Measurements from ENCODE around the gene CTDNEP1.

CTDNEP1 gene

GRCh38 chr17:7279448-7279847 is 27.9 kb upstream of the CTDNEP1 start:
- DNase-seq = no peak

DNA sequence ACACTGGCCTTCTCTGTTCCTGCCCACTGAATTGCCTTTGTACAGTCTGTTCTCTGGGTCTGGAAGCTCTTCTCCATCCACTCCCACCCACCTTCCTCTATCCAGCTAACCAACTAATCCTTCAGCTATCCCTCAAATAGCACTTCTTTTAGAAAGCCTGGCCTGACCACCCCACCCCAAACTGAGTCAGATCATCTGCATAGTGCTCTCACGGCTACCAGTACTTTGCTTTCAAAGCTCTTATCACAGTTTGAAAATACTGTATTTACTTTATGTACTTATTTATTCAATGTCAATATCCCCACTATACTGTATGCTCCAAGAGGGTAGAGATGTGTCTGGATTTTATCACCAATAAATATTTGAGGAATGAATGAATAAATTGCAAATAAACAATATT is 15.2 kb upstream of the CTDNEP1 start:
- no peak for DNase-seq

- no peak for DNase-seq
Measured at GRCh38 chr17:7263801-7264078, 12.2 kb upstream of the CTDNEP1 start.

DNA sequence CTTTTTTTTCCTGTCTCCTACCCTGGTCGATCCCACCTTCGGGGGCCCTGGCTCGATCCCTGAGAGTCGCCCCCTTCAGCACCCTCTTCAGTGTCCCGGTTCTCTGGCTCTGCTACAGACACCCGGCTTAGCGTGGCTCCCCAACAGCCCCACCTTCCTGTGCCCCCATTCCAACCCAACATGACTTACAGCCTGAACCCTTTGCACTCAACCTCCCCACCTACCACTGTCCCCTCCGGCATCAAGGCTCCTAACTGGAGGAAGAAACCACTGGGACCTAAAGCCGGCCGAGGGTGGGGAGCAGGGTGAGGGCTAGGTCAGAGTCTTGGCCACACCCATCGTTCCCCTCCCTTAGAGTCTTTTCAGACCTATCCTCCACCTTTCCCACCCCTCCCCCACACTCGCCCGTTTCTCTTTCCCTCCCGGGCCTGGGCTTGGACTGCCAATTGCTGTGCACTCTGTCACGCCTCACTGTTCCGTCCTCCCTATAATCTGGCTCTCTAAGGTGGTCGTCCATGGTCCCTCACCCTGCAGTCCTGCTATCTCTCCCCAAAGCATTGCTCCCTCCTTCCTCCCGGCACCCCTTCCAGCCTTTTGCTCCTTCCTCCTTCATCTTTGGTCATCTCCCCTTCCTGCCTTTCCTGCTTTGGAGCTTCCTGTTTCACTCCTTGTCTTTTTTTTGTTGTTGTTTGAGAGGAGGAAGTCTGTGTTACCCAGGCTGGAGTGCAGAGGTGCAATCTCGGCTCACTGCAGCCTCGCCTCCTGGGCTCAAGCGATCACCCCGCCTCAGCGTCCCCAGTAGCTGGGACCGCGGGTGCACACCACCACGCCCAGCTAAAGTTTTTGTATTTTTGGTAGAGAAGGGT is 11.6 kb upstream of the CTDNEP1 start:
- DNase-seq = no peak

DNA sequence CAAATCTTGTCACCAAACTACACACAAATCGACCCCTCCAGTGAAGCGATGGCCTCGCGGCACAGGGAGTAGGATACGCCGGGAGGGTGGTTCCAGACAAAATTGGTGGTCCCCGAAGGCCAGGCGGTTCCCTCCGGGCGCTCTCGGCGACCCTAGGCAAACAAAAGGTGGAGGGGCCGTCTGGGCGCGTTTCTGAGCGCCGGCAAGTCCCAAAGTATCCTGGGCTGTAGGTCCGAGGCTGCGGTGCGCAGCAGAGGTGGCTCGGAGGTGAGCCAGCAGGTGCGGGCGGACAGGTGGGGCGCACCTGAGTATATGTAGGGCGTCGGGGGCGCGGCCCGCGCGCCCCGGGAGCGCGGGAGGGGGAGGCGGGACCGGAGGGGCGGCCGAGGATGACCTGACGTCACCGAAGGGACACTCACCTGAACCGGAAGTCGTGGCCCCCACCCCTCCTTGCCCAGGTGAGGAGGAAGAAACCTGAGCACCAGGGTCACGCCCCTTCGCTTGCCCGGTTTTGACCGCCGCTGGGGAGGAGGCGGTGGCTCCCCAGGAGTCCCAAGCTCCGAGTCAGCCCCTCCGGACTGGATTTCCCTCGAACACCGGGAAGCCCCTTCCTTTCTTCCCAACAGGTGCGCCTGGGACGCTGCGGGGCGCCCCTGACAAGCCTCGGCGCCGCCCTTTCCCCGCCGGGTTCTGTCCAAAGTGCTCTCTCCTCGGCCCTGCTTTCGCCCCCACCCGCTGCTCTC is 10.8 kb upstream of the CTDNEP1 start, which contains the start of gene CLDN7:
CLDN7 (minus strand) TSS at position 287 of the 743 bp plus-strand sequence. CDS start 435 bp downstream, outside the sequence.
- peak; percentile 57 to 64 for DNase-seq

- no peak for DNase-seq
Measured at GRCh38 chr17:7261379-7262191, 10.1 kb upstream of the CTDNEP1 start.

- DNase-seq = no peak
Measured at GRCh38 chr17:7260651-7261378, 9.3 kb upstream of the CTDNEP1 start.

GRCh38 chr17:7260151-7260550 is 8.6 kb upstream of the CTDNEP1 start:
- DNase-seq = no peak

DNA sequence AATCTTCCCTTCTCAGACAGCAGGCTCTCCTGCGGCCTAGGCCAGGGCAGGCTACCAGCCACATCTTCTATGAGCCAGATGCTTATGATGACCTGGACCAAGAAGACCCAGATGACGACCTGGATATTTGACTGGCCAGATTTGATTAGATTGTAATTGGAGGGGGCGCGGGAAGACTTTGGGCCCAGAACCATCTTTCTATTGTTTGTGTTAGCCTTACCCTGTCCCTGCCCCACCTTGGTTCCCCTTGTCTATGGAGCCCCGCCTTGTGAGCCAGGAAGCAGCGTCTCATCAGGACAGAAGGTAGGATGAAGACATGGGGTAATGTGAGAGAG is 8.0 kb upstream of the CTDNEP1 start:
- no peak for DNase-seq

DNA sequence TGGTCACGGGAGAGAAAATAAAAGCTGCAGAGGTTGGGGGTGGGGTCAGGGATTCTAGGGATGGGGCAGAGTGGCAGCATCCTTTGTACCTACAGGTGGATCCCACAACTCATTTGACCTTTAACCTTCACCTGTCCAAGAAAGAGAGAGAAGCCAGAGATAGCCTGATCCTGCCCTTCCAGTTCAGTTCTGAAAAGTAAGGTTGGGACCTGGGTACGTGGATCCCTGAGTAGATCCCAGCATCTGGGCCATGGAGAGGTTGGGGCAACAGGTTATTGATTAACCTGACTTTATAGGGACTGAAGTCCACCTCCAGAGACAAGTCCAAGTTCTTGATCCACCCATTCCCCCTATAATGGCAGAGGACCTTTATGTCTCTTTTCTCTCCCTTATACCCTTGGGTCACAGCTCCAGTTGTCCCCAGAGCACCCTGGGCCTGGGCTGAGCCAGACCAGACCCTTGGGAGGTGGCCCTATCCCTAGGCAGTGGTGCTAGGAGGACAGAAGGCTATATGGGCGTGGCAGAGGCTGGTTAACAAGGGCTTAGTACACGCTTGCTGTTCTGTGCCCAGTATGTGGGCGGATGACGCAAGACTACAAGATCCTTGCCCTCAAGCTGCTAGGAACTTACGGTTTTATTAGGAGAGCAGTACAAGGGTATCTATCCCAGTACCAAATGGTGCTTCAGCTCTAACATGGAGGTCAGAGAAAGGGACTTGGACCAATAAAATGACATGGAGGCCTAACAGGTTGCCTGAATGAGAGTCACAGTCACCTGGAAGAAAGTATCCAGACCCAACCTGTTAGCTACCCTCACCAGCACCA is 7.4 kb upstream of the CTDNEP1 start:
- DNase-seq = no peak

GRCh38 chr17:7256766-7257456 is 5.4 kb upstream of the CTDNEP1 start:
- DNase-seq = no peak

DNA sequence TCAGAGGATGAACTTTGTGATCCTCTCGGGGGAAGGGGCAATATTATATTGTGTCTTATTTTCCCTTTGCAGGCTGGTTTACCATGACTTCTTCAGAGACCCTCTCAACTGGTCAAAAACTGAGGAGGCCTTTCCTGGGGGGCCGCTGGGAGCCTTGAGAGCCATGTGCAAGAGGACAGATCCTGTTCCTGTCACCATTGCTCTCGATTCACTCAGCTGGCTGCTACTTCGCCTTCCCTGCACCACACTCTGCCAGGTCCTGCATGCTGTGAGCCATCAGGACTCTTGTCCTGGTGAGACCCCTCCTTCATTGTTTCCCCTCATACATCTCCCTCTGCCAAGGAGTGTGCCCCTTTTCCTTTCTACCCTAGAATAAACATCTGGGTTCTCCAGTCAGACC is 3.0 kb upstream of the CTDNEP1 start:
- DNase-seq = no peak

GRCh38 chr17:7253082-7253481 is 1.5 kb upstream of the CTDNEP1 start:
- DNase-seq = no peak

GRCh38 chr17:7252176-7253043 is 876 bp upstream of the CTDNEP1 start, which contains the start of gene ELP5:
Gene ELP5, plus strand, starts transcription at chr17:7252215. Its CDS starts 336 bp downstream, at chr17:7252551.
- peak; percentile 88 to 93 for DNase-seq

- no peak for DNase-seq
Measured at GRCh38 chr17:7250695-7251627, 573 bp downstream of the CTDNEP1 start.

- DNase-seq = no peak
Measured at GRCh38 chr17:7249830-7250229, 1.7 kb downstream of the CTDNEP1 start.

DNA sequence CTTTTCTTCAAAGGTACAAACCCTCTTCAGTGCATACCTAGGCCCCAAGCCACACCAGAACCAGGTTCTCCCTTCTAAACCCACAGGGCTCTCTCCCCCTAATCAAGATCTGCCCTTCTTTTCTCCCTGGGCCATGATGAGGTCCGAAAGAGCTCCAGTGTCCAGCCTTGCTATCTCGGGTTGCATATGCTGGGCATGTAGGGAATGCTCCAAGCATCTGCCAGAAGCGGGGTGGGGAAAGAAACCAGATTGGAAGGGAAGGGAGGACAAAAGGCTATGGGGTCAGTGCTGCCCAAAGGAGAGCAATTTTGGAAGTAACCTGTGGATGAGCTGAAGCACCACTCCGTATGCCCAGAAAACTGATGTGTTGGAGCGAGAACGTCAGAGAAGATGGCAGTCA is 2.3 kb downstream of the CTDNEP1 start:
- DNase-seq = no peak

DNA sequence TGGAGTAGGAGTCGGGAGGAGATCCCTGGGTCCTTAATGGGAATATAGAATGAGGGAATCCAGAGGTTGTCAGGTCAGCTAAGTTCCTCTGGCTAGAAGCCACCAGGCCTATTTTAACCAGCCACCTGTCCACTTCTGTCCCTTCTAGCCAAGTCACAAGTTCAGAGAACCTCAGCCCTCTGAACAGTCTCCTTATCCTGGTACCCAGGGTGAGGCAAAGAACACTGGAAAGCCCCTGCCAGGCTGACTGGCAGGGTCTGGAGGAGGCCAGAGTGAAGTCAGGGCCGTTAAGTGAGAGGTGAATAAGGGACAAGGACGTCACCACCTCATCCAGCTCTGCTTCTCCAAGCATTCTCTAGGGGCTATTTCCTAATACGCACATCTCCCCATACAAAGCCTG is 2.7 kb downstream of the CTDNEP1 start:
- no peak for DNase-seq

DNA sequence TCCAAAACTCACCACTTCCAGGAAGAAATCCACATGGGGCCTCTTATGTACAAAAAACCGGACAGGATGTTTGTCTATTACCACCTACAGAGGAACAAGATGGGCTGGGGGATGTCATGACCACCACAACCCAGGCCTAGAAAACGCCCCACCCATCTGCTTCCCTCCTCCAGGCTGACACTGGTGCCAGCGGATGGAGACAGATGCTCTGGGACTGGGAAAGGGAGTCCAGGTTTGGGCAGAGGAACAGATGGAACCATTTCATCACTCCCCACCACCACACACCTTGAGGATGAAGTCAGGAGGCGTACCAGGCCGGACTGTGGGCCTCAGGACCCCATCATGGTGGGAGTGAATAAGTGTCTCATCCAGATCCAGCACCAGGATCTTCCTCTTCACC is 4.8 kb downstream of the CTDNEP1 start:
- no peak for DNase-seq
